DND-41 (cell line): ENCODE results near the gene WNT3A.

Experiments
- ATAC-seq: fragments of 200-7000 bp; cut with Tn5 transposase; 3 replicates; pipeline ENCODE4 v1.9.1; 2021; ENCODE audit warnings: low read depth; ENCODE audit not compliant: insufficient read depth
- DNase-seq: peaks from one replicate; pipeline ENCODE4 v3.0.0-alpha.2; 2020
- H2AFZ ChIP-seq: 2 replicates; pipeline ENCODE4 v1.6.0; 2012; ENCODE audit warnings: low read depth, low read length
- H3K27ac ChIP-seq: 2 replicates; pipeline ENCODE4 v1.5.1; 2012; ENCODE audit warnings: low read length, inconsistent platforms
- H3K27me3 ChIP-seq: fragments of 200-600 bp; sonication (generic); 2 replicates; pipeline ENCODE4 v1.6.0; 2012; ENCODE audit warnings: low read length, mild to moderate bottlenecking, inconsistent platforms; ENCODE audit not compliant: insufficient read depth, poor library complexity
- H3K36me3 ChIP-seq: 2 replicates; pipeline ENCODE4 v1.5.1; 2012; ENCODE audit warnings: low read length, inconsistent platforms; ENCODE audit not compliant: insufficient read depth
- H3K4me1 ChIP-seq: 2 replicates; pipeline ENCODE4 v1.5.1; 2012; ENCODE audit warnings: mild to moderate bottlenecking, low read length; ENCODE audit not compliant: insufficient read depth
- H3K4me2 ChIP-seq: 2 replicates; pipeline ENCODE4 v1.6.0; 2012; ENCODE audit warnings: mild to moderate bottlenecking, moderate library complexity, low read length, inconsistent platforms; ENCODE audit not compliant: insufficient read depth
- H3K4me3 ChIP-seq, 2 experiments: fragments of 200-600 bp in 1 of 2; shearing (Covaris generic) in 1 of 2; 2 replicates each; pipeline ENCODE4 v1.5.1; 2012 to 2016; ENCODE audit warnings: inconsistent platforms in 2 of 2, low read length in 2 of 2, mild to moderate bottlenecking in 2 of 2, low read depth in 1 of 2, moderate library complexity in 1 of 2
- H3K79me2 ChIP-seq: 2 replicates; pipeline ENCODE4 v1.6.0; 2012; ENCODE audit warnings: low read length, inconsistent platforms; ENCODE audit not compliant: insufficient read depth
- H3K9ac ChIP-seq: 2 replicates; pipeline ENCODE4 v1.6.0; 2012; ENCODE audit warnings: low read depth, mild to moderate bottlenecking, inconsistent platforms, low read length, moderate library complexity
- H3K9me3 ChIP-seq: 2 replicates; pipeline ENCODE4 v1.5.1; 2012; ENCODE audit warnings: low read length, moderate library complexity, mild to moderate bottlenecking, inconsistent platforms; ENCODE audit not compliant: insufficient read depth, severe bottlenecking
- H4K20me1 ChIP-seq: 2 replicates; pipeline ENCODE4 v1.6.0; 2012; ENCODE audit warnings: low read length; ENCODE audit not compliant: insufficient read depth
- CTCF ChIP-seq: IDR thresholded peaks from 2 replicates; pipeline ENCODE4 v1.5.1; 2012; ENCODE audit warnings: borderline replicate concordance, low read length, moderate library complexity, mild to moderate bottlenecking; ENCODE audit not compliant: poor library complexity, severe bottlenecking; ENCODE audit errors: extremely low read depth
- EZH2 ChIP-seq: IDR thresholded peaks from 3 replicates; pipeline ENCODE4 v1.6.1; 2012; ENCODE audit warnings: borderline replicate concordance, low read depth, mild to moderate bottlenecking, moderate library complexity, low read length, inconsistent platforms; ENCODE audit not compliant: severe bottlenecking

The WNT3A gene

DNA sequence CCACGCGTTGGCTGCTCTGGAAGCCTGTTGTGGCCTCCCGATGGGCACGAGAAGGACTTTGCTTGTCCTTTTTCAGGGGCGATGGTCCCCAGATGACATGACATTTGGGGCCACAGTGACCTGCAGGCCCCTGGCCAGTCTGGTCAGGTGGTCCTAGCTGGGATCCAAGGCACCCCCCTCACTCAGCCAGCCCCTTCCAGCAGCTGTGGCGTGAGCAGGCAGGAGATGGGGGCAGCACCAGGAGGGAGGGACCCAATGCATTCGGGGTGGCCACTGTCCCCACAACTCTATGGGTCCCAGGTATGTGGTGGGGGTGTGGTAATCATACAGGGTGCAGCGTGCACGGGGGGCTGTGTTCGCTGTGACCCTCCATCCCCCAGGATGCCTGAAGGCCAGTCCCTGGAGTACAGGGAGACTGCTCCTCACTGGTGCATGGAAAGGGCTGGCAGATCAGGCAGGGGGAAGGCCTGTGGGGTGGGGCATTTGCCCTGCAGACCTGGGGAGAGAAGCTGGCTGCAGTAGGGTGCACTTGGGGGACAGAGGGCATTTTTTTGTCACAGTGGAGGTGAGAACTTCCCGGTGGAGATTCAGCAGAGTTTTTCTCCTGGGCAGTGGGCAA, 31.7 kb downstream of the WNT3A start:
- H3K4me3 ChIP-seq = no peak overlapping the region

GRCh38 chr1:228039006-228039903, 32.5 kb downstream of the WNT3A start:
- DNase-seq (no peak), ATAC-seq (no peak)
- no peak overlapping the region for H3K9ac ChIP-seq
- H3K79me2 ChIP-seq = no peaks in the 10 kb centered on the region
- no peaks in the 10 kb centered on the region for H3K27me3 ChIP-seq
- H3K36me3 ChIP-seq = no peaks in the 10 kb centered on the region
- H4K20me1 ChIP-seq = no peaks in the 10 kb centered on the region
- TF ChIP-seq CTCF (no peak), EZH2 (no peak)
- no peak overlapping the region for H3K4me3 ChIP-seq
- H2AFZ ChIP-seq = no peak overlapping the region
- no peak overlapping the region for H3K27ac ChIP-seq
- H3K4me1 ChIP-seq = no peaks in the 10 kb centered on the region
- H3K4me2 ChIP-seq = no peak overlapping the region
- no peaks in the 10 kb centered on the region for H3K9me3 ChIP-seq

More for the DNA sequence above, 31.7 kb downstream of the WNT3A start:
- H2AFZ ChIP-seq = no peak overlapping the region
- DNase-seq (no peak), ATAC-seq (no peak)
- H3K27me3 ChIP-seq = no peaks in the 10 kb centered on the region
- no peak overlapping the region for H3K27ac ChIP-seq
- H4K20me1 ChIP-seq = no peaks in the 10 kb centered on the region
- H3K4me1 ChIP-seq = no peaks in the 10 kb centered on the region
- H3K4me2 ChIP-seq = no peak overlapping the region
- no peak overlapping the region for H3K9ac ChIP-seq
- H3K36me3 ChIP-seq = no peaks in the 10 kb centered on the region
- TF ChIP-seq EZH2 (no peak), CTCF (no peak)
- no peaks in the 10 kb centered on the region for H3K79me2 ChIP-seq
- no peaks in the 10 kb centered on the region for H3K9me3 ChIP-seq

DNA sequence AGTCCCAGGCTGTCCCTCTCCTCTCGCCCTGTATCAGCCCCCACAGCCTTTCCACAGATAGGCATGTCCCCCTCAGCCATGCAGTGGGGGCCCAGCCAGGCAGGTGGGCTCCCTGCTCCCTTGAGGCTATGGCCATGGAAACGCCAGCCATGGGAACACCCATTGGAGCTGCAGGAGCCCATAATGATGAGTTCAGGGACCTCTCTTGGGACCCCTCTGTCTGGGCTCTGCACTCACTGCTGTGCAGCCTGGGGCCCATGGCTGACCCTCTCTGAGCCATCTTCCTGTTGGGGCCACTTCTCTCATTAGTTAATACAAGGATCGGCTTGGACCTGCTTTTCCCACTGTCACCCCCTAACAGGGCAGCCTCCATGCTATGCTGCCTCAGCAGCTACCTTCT, 33.2 kb downstream of the WNT3A start:
- H4K20me1 ChIP-seq = no peaks in the 10 kb centered on the region
- H3K9me3 ChIP-seq = no peaks in the 10 kb centered on the region
- no peak for ATAC-seq
- H3K27me3 ChIP-seq = no peaks in the 10 kb centered on the region
- no peaks in the 10 kb centered on the region for H3K4me1 ChIP-seq
- no peak overlapping the region for H2AFZ ChIP-seq
- H3K4me2 ChIP-seq = no peak overlapping the region
- no peak overlapping the region for H3K9ac ChIP-seq
- no peaks in the 10 kb centered on the region for H3K79me2 ChIP-seq
- H3K27ac ChIP-seq = no peak overlapping the region
- no peak overlapping the region for H3K4me3 ChIP-seq
- no peak for TF ChIP-seq EZH2
- no peak for TF ChIP-seq CTCF
- no peak for DNase-seq
- no peaks in the 10 kb centered on the region for H3K36me3 ChIP-seq
